Dendritic cell treated with granulocyte-macrophage colony-stimulating factor and Interleukin-4, amounts not matched to agents 40 ng/mL and 50 ng/mL, for 4 days (primary cell): ENCODE data around the gene GATA3.

Experiments
- H3K27ac Mint-ChIP-seq: one replicate; pipeline ENCODE4 v1.8.0; 2022; ENCODE audit warnings: mild to moderate bottlenecking, mixed read lengths
- H3K27me3 Mint-ChIP-seq: one replicate; pipeline ENCODE4 v1.8.0; 2022; ENCODE audit warnings: mild to moderate bottlenecking, mixed read lengths
- H3K36me3 Mint-ChIP-seq: one replicate; pipeline ENCODE4 v1.8.0; 2022; ENCODE audit warnings: low read depth, mixed read lengths
- H3K4me1 Mint-ChIP-seq: one replicate; pipeline ENCODE4 v1.8.0; 2022; ENCODE audit warnings: low read depth, mixed read lengths
- H3K4me3 Mint-ChIP-seq: one replicate; pipeline ENCODE4 v1.8.0; 2022; ENCODE audit warnings: mild to moderate bottlenecking, moderate library complexity, mixed read lengths
- H3K9me3 Mint-ChIP-seq: one replicate; pipeline ENCODE4 v1.8.0; 2022; ENCODE audit warnings: mixed read lengths
- intact Hi-C: fragments of 100-400 bp; cut with micrococcal nuclease; formaldehyde crosslinking; loops from one replicate; pipeline ENCODE4 v1.15.0; 2022

Gene GATA3

DNA sequence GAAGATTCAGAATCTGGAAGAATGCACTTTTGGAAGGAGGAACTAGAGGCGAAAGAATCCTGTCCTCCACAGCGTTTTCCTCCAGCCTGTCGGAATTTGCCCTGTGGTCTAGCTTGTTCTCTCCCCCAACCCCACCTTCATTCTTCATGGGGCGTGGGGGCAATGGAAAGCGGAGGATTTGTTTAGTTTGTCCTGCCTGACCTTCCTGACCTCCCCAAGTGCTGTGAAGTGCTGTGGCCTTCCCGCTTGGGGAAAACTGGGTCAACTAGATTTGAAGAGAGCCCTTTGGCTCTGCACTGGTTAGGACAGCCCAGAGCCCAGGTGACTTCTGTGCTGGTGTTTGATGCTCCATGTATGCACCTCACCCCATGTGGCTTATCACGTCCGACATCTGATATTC is 49.1 kb downstream of the GATA3 start:
- peaks cover 17% of the 10 kb centered on the region for H3K27me3 Mint-ChIP-seq
- H3K27ac Mint-ChIP-seq, result no peak overlapping the region
- no peak overlapping the region for H3K4me3 Mint-ChIP-seq
- no peaks in the 10 kb centered on the region for H3K9me3 Mint-ChIP-seq
- intact Hi-C loops, result no loop called here
- peaks cover 4% of the 10 kb centered on the region for H3K4me1 Mint-ChIP-seq
- no peaks in the 10 kb centered on the region for H3K36me3 Mint-ChIP-seq

DNA sequence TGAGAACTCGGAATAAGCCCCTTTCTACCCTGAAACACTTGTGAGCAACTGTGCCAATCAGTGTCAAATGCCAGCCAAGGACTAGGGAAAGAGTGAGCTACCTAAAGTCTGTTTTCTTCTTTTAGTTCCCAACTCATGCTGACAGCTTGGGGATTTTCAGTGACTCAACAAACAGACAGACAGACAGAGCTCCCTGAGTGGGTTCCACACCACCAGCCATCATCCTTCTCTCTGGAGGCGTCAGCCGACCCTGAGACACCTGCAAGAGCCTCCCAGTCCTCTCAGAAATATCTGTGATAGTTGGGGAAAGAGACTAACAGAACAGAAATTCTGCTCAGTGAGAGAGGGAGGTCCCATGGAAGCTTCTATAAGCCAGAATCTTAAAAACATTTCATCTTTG is 49.5 kb downstream of the GATA3 start:
- H3K36me3 Mint-ChIP-seq, result no peaks in the 10 kb centered on the region
- H3K4me3 Mint-ChIP-seq, result no peak overlapping the region
- intact Hi-C loops, result no loop called here
- no peak overlapping the region for H3K27ac Mint-ChIP-seq
- H3K4me1 Mint-ChIP-seq, result peaks cover 4% of the 10 kb centered on the region
- H3K27me3 Mint-ChIP-seq, result peaks cover 17% of the 10 kb centered on the region
- no peaks in the 10 kb centered on the region for H3K9me3 Mint-ChIP-seq

DNA sequence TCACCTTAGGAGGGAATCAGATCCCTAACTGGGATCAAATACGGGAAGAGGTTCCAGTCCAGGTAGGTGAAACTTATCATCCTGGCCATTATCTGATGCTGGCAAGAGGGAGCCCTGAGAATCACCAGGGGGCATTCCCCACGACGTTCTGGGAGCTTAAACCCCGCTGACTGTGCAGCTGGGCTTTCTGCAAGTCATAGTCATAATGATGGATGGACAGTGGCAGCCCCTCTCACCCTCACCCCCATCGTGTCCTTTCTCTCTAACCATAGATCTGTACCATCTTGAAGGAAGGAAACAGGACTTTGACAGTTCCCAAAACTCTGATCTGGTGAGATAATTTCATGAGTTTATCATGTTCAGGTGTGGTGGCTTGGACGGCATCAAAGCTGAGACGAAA is 50.2 kb downstream of the GATA3 start:
- peaks cover 4% of the 10 kb centered on the region for H3K4me1 Mint-ChIP-seq
- peaks cover 17% of the 10 kb centered on the region for H3K27me3 Mint-ChIP-seq
- H3K36me3 Mint-ChIP-seq, result no peaks in the 10 kb centered on the region
- H3K27ac Mint-ChIP-seq, result no peak overlapping the region
- no peak overlapping the region for H3K4me3 Mint-ChIP-seq
- H3K9me3 Mint-ChIP-seq, result no peaks in the 10 kb centered on the region
- intact Hi-C loops, result no loop called here

DNA sequence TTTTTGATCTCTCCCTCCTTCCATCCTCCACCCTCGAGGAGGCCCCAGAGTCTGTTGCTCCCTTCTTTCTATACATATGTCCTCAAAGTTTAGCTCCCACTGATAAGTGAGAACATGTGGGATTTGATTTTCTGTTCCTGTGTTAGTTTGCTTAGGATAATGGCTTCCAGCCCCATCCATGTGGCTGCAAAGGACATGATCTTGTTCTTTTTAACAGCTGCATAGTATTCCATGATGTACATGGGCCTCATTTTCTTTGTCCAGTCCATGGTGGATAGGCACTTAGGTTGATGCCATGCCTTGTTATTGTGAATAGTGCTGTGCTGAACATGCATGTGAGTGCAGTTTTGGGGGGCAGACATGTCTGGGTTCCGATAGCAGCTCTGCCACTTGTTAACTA is 51.4 kb downstream of the GATA3 start:
- no peak overlapping the region for H3K27ac Mint-ChIP-seq
- no peaks in the 10 kb centered on the region for H3K36me3 Mint-ChIP-seq
- no peaks in the 10 kb centered on the region for H3K9me3 Mint-ChIP-seq
- no peak overlapping the region for H3K4me3 Mint-ChIP-seq
- H3K27me3 Mint-ChIP-seq, result peaks cover 17% of the 10 kb centered on the region
- H3K4me1 Mint-ChIP-seq, result peaks cover 4% of the 10 kb centered on the region
- intact Hi-C loops, result no loop called here

DNA sequence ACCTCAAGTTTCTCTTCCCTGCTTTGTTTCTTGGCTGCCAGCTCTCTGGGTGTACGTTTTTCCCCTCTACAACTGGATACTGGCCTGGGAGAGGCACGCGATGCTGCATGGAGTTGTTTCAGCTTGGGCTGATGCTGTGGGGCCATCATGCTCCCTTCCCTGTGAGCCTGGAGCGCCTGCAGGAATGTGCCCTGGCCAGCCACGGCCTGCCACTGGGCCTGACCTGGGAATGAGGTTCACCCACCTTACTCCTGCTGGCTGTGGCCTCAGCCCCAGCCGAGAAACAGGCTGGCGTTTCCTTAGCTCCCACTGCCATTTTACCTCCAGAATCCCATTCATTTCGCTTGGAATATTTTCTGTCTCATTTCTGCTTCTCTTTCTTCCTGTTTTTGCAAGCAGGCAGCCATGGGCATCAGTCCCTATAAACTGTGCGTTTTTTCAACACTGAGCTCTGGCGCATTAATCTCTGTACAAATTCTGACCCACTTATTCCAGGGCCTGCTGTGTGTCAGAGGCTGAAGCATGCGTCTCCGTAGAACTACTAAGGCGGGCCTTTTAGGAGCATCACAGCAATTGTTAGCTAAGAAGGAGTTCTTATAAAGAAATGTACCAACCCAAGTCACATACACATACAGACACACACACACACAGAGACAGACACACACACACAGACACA is 57.9 kb downstream of the GATA3 start:
- intact Hi-C loops, result no loop called here

DNA sequence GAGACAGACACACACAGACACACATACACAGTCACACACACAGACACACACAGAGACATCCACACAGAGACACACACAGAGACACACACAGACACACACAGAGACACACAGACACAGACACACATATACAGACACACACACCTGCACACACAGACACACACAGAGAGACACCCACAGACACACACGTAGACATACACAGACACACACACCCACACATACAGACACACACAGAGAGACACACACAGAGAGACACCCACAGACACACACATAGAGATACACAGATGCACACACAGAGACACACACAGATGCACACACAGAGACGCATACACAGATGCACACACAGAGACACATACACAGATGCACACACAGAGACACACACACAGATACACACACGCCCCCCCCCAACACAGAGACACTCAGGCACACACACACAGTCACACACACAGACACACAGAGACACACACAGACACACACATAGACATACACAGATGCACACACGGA is 58.5 kb downstream of the GATA3 start:
- no peaks in the 10 kb centered on the region for H3K27me3 Mint-ChIP-seq
- intact Hi-C loops, result no loop called here
- no peaks in the 10 kb centered on the region for H3K9me3 Mint-ChIP-seq
- H3K4me1 Mint-ChIP-seq, result peaks cover 16% of the 10 kb centered on the region
- H3K27ac Mint-ChIP-seq, result no peak overlapping the region
- H3K4me3 Mint-ChIP-seq, result no peak overlapping the region
- H3K36me3 Mint-ChIP-seq, result no peaks in the 10 kb centered on the region

More for the DNA sequence above, 57.9 kb downstream of the GATA3 start:
- H3K9me3 Mint-ChIP-seq, result no peaks in the 10 kb centered on the region
- peaks cover 19% of the 10 kb centered on the region for H3K4me1 Mint-ChIP-seq
- no peak overlapping the region for H3K27ac Mint-ChIP-seq
- no peaks in the 10 kb centered on the region for H3K36me3 Mint-ChIP-seq
- H3K27me3 Mint-ChIP-seq, result no peaks in the 10 kb centered on the region
- H3K4me3 Mint-ChIP-seq, result no peak overlapping the region

DNA sequence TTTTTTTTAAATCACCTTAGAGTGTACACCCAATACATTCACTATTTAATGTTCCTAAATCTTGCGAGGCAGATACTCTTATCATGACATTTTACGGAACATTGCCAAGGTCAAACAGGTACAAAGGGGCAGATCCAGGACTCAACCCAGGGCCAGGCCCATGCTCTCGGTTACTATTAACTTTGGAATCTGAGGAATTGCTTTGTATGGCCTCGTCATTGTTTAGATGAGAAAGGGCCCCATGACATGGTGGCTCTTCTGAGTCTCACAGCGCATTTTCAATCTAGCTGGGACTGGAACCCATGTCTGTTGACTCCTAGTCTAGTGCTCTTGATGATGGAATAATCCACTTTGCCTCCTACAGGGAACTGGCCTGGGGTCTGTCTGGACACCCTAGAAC is 59.1 kb downstream of the GATA3 start:
- intact Hi-C loops, result no loop called here
- Mint-ChIP-seq H3K9me3 (no peaks in the 10 kb centered on the region), H3K27me3 (no peaks in the 10 kb centered on the region), H3K27ac (no peak overlapping the region), H3K4me1 (peaks cover 16% of the 10 kb centered on the region), H3K36me3 (no peaks in the 10 kb centered on the region), H3K4me3 (no peak overlapping the region)

DNA sequence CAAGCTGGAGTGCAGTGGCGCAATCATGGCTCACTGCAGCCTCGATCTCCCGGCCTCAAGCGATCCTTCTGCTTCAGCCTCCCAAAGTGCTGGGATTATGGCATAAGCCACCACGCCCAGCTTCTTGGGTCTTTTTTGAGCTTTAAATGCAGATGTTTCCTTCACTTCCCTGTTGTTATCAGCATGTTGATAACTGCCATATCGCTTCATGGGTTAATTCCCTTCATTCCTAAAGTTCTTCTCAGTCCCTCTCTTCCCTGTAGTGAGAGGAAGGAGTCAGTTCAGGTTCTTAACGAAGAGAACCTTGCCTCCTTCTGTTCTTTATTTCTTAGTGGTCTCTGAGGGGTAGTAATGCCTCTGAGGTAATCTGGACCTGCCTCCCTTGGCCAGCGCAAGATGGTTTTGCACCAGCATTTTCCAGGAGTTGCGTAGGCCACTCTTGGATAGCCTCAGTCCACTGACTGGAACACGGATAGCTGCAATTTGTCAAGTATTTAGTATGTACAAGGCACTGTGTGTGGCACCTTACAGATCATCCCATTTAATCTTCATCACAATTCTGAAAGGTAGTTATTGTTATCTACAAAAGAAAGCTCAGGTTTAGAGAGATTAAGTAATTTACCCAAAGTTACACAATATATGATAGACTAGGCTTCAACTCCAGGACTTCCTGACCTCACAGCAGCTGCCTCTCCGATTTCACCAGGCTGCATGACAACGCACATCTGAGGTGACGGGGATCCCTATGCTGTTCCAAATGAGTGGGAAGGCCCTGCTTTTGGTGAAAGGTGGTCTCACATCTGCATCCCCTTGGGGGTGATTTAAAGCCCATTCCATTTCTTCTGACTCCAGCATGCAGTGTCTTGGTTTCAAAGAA is 60.5 kb downstream of the GATA3 start:
- Mint-ChIP-seq H3K4me1 (peaks cover 16% of the 10 kb centered on the region), H3K9me3 (no peaks in the 10 kb centered on the region), H3K4me3 (no peak overlapping the region), H3K36me3 (no peaks in the 10 kb centered on the region), H3K27ac (no peak overlapping the region), H3K27me3 (no peaks in the 10 kb centered on the region)
- intact Hi-C loops, result no loop called here

DNA sequence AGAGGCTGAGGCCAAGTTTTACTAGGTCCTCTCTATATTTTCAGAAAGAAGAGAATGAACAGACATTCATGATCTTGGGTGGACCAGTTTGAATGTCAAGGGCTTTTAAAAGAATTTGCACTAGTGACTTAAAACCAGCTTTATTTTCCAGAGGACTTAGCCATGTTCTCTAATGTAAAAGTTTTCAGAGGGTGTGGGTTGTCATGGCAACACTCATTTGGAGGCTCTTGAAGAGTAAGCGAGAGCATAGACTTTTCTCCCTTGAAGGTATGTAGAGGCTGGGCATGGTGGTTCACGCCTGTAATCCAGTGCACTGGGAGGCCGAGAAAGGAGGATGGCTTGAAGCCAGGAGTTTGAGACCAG is 61.1 kb downstream of the GATA3 start:
- Mint-ChIP-seq H3K27me3 (no peaks in the 10 kb centered on the region), H3K4me3 (no peak overlapping the region), H3K36me3 (no peaks in the 10 kb centered on the region), H3K4me1 (peaks cover 16% of the 10 kb centered on the region), H3K27ac (no peak overlapping the region), H3K9me3 (no peaks in the 10 kb centered on the region)
- intact Hi-C loops, result no loop called here

DNA sequence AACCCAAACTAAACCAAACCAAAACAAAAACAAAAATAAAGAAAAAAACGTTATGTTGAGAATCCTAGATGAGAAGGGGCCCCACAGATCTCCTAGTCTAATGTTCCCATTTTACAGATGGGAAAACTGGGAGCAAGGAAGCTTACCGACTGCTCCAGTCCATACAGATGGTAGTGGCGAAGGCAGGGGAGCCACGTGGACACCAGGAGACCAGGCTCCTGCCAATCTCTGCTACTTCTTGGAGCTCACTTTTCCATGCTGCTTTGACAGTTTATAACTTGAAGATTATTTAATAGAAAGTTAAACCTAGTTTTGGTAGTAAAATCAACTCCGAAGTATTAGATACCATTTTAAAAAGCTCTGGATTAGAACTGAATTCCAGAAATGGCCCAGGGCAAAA is 62.0 kb downstream of the GATA3 start:
- Mint-ChIP-seq H3K9me3 (no peaks in the 10 kb centered on the region), H3K36me3 (no peaks in the 10 kb centered on the region), H3K27ac (no peak overlapping the region), H3K4me3 (no peak overlapping the region), H3K4me1 (peaks cover 16% of the 10 kb centered on the region), H3K27me3 (no peaks in the 10 kb centered on the region)
- intact Hi-C loops, result no loop called here

DNA sequence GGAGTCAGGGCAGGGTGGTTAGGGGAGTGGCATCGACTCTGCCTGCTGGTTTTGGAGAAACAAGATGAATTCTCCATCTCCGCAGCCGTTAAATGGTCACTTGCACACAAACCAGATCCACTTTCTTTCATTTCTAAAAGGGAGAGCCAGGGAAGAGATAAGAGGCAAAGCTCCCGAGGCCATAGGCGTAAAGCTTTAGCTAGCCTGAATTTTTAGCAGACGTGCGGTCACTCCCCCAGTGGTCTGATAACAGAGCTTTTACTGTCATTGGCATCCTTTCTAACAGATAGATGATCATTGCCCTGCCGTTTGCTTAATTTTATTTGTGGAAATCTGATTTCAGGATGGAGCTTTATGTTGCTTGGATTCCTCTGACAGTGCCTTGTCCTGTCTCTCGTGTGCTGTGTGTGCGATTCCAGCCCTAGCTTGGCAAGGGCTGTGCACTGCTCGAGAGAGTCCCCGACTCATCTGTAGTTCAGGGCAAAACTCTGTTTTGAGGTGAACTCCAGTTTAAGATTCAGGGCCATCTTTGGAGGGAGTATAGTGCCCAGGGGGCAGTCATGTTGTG is 62.5 kb downstream of the GATA3 start:
- H3K4me1 Mint-ChIP-seq, result peaks cover 16% of the 10 kb centered on the region
- H3K9me3 Mint-ChIP-seq, result no peaks in the 10 kb centered on the region
- H3K4me3 Mint-ChIP-seq, result no peak overlapping the region
- no peaks in the 10 kb centered on the region for H3K36me3 Mint-ChIP-seq
- H3K27ac Mint-ChIP-seq, result no peak overlapping the region
- intact Hi-C loops, result no loop called here
- H3K27me3 Mint-ChIP-seq, result peaks cover 4% of the 10 kb centered on the region

DNA sequence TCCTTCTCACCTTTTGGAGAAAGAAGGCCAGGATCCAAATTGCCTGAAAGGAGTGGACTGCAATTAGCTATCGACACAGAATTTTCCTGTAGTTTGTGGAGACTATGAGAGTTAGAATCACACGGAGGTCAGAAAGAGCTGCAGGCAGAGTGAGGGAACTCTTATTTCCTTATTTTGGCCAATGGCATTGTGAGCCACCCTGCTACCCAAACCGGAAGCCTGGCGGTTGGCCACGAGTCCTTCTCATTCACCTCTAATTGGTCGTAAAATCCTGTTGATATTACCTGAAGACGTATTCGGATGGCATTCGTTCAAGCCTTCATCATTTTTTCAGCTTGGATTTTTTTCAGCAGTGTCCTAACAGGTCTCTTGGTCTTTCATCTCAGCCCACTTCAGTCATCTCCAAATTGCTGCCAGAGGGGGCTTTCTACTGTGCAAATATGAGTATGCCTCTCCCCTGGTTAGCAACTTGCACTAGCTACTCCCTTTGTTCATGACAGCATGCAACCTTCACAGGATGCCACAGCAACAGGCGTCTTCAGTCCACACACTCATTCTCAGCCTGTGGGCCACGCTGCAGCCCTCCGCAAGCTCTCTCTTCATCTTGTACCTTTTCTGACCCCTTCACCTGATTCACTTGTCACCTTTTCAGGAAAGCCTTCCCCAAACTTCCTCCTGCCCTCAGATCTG is 66.9 kb downstream of the GATA3 start:
- Mint-ChIP-seq H3K27ac (no peak overlapping the region), H3K27me3 (peaks cover 10% of the 10 kb centered on the region), H3K4me3 (no peak overlapping the region), H3K4me1 (no peaks in the 10 kb centered on the region), H3K9me3 (no peaks in the 10 kb centered on the region), H3K36me3 (no peaks in the 10 kb centered on the region)
- intact Hi-C loops, result no loop called here

DNA sequence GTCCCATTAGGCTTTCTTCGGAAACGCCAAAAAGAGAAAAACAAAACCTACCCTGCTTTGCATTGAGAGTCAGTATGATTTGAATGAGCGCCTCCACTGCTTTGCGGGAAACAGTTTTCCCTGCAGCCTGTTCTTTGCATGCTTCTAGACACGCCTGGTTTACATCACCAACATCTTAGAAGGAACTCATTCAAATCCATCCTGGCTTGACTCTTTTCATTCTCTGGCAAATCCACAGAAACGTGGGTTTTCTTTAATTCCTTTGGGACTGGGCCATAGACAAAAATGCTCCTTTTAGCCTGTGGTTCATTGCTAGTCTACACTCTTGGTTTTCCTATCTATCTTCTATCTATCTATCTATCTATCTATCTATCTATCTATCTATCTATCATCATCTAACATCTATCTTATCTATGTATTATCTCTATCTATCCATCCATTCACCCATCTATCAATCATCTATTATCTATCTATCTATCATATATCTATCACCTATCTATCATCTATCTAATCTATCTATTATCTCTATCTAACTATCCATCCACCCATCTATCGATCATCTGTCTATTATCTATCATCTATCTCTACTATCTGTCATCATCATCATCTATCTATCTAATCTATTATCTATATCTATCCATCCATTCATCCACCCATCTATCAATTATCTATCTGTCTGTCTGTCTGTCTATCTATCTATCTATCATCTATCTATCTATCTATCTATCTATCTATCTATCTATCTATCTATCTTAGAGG is 68.3 kb downstream of the GATA3 start:
- no peak overlapping the region for H3K4me3 Mint-ChIP-seq
- H3K27me3 Mint-ChIP-seq, result peaks cover 15% of the 10 kb centered on the region
- no peaks in the 10 kb centered on the region for H3K9me3 Mint-ChIP-seq
- H3K4me1 Mint-ChIP-seq, result no peaks in the 10 kb centered on the region
- no peaks in the 10 kb centered on the region for H3K36me3 Mint-ChIP-seq
- H3K27ac Mint-ChIP-seq, result no peak overlapping the region
- intact Hi-C loops, result no loop called here
